Measurements from ENCODE around the gene TUT4.

Gene TUT4

DNA sequence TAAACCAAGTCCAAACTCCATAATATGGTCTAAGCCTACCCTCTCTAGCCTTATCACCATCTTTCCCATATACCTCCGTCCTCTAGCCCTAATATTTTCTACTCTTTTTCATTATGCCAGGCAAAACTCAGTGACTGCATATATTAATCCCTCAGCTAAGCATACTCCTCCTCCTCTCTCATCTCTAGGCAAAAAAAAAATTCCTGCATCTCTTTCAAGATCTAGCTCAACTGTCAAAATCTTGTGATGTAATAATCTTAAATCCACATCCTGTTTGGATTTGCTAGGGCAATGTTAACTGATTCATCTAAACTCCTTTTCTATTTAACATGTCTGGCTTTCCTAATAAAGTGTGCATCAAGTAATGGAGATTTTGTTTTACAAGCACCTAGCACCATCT lies 128.1 kb downstream of the TUT4 start:
- Histone ChIP-seq H3K4me2 (ENCODE audit: low read length) (no peak overlapping the region), H3K4me3 (ENCODE audit: low read length) (no peak overlapping the region), H3K36me3 (ENCODE audit: insufficient read depth, low read length) (peaks cover 42% of the 10 kb centered on the region), H3K4me1 (ENCODE audit: control insufficient read depth, insufficient read depth, low read length) (peaks cover 25% of the 10 kb centered on the region), H3K27me3 (ENCODE audit: control insufficient read depth, insufficient read depth, low read length) (no peaks in the 10 kb centered on the region), H3K9me3 (replicated peaks; ENCODE audit: low read length) (no peaks in the 10 kb centered on the region), H3K9ac (ENCODE audit: low read depth, low read length) (no peak overlapping the region)

DNA sequence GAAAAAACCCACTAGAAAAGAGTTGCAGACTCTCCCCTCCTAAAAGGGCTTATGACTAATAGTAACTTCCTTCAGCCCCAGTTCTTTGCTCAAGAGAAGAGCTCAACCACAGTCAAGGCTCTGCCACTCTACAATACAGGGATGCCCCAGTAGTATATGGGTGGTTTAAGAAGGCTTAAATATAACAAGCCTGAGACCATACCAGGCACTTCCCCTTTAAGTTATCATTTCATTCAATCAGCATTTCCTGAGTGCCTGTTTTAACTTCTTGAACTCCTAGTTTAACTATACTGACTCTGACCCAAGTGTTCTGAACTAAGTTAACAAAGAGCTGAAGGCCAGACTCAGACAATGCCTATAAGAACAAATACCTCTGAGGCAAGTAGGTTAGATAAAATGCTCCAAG lies 128.7 kb downstream of the TUT4 start:
- Histone ChIP-seq H3K4me1 (ENCODE audit: control insufficient read depth, insufficient read depth, low read length) (peaks cover 25% of the 10 kb centered on the region), H3K36me3 (ENCODE audit: insufficient read depth, low read length) (peaks cover 47% of the 10 kb centered on the region), H3K27me3 (ENCODE audit: control insufficient read depth, insufficient read depth, low read length) (no peaks in the 10 kb centered on the region), H3K9ac (ENCODE audit: low read depth, low read length) (no peak overlapping the region), H3K4me3 (ENCODE audit: low read length) (no peak overlapping the region), H3K9me3 (replicated peaks; ENCODE audit: low read length) (no peaks in the 10 kb centered on the region), H3K4me2 (ENCODE audit: low read length) (no peak overlapping the region)

DNA sequence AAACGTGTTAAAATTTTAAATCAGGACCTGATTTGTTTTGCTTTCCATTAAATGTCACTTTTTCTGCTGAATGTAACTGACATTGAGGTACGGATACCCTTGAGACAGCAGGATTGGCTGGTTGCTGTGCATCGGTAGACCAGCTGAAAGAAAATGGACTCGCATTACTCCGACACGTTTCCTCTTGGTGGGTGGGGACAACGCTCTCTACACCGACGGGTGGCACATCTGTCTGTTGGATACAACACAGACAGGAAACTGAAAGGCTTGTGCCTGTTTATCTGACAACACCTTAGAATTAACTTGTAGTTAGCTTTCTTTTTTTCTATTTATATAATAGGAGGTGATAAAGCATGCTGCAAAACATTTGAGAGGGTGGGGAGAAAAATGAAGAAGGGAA lies 129.1 kb downstream of the TUT4 start:
- H3K36me3 ChIP-seq (ENCODE audit: insufficient read depth, low read length), result peaks cover 48% of the 10 kb centered on the region
- no peak overlapping the region for H3K9ac ChIP-seq (ENCODE audit: low read depth, low read length)
- no peaks in the 10 kb centered on the region for H3K9me3 ChIP-seq (replicated peaks; ENCODE audit: low read length)
- H3K4me3 ChIP-seq (ENCODE audit: low read length), result no peak overlapping the region
- H3K4me1 ChIP-seq (ENCODE audit: control insufficient read depth, insufficient read depth, low read length), result peaks cover 25% of the 10 kb centered on the region
- H3K4me2 ChIP-seq (ENCODE audit: low read length), result no peak overlapping the region
- H3K27me3 ChIP-seq (ENCODE audit: control insufficient read depth, insufficient read depth, low read length), result no peaks in the 10 kb centered on the region

- Histone ChIP-seq H3K36me3 (ENCODE audit: insufficient read depth, low read length) (peaks cover 56% of the 10 kb centered on the region), H3K4me2 (ENCODE audit: low read length) (no peak overlapping the region), H3K27me3 (ENCODE audit: control insufficient read depth, insufficient read depth, low read length) (no peaks in the 10 kb centered on the region), H3K4me3 (ENCODE audit: low read length) (no peak overlapping the region), H3K4me1 (ENCODE audit: control insufficient read depth, insufficient read depth, low read length) (peaks cover 25% of the 10 kb centered on the region), H3K9me3 (replicated peaks; ENCODE audit: low read length) (no peaks in the 10 kb centered on the region), H3K9ac (ENCODE audit: low read depth, low read length) (no peak overlapping the region)
Observed at GRCh38 chr1:52423055-52423454, 129.8 kb downstream of the TUT4 start.

- Histone ChIP-seq H3K9ac (ENCODE audit: low read depth, low read length) (no peak overlapping the region), H3K27me3 (ENCODE audit: control insufficient read depth, insufficient read depth, low read length) (no peaks in the 10 kb centered on the region), H3K4me3 (ENCODE audit: low read length) (no peak overlapping the region), H3K9me3 (replicated peaks; ENCODE audit: low read length) (no peaks in the 10 kb centered on the region), H3K4me1 (ENCODE audit: control insufficient read depth, insufficient read depth, low read length) (peaks cover 8% of the 10 kb centered on the region), H3K36me3 (ENCODE audit: insufficient read depth, low read length) (peaks cover 72% of the 10 kb centered on the region), H3K4me2 (ENCODE audit: low read length) (no peak overlapping the region)
Observed at GRCh38 chr1:52420713-52421112, 132.2 kb downstream of the TUT4 start.

GRCh38 chr1:52416811-52417210 lies 136.1 kb downstream of the TUT4 start:
- Histone ChIP-seq H3K36me3 (ENCODE audit: insufficient read depth, low read length) (peaks cover 80% of the 10 kb centered on the region), H3K4me3 (ENCODE audit: low read length) (no peak overlapping the region), H3K9ac (ENCODE audit: low read depth, low read length) (no peak overlapping the region), H3K4me1 (ENCODE audit: control insufficient read depth, insufficient read depth, low read length) (no peaks in the 10 kb centered on the region), H3K4me2 (ENCODE audit: low read length) (no peak overlapping the region), H3K9me3 (replicated peaks; ENCODE audit: low read length) (no peaks in the 10 kb centered on the region), H3K27me3 (ENCODE audit: control insufficient read depth, insufficient read depth, low read length) (no peaks in the 10 kb centered on the region)

- peaks cover 80% of the 10 kb centered on the region for H3K36me3 ChIP-seq (ENCODE audit: insufficient read depth, low read length)
- no peak overlapping the region for H3K4me3 ChIP-seq (ENCODE audit: low read length)
- no peaks in the 10 kb centered on the region for H3K4me1 ChIP-seq (ENCODE audit: control insufficient read depth, insufficient read depth, low read length)
- no peak overlapping the region for H3K4me2 ChIP-seq (ENCODE audit: low read length)
- no peak overlapping the region for H3K9ac ChIP-seq (ENCODE audit: low read depth, low read length)
- H3K9me3 ChIP-seq (replicated peaks; ENCODE audit: low read length), result no peaks in the 10 kb centered on the region
- no peaks in the 10 kb centered on the region for H3K27me3 ChIP-seq (ENCODE audit: control insufficient read depth, insufficient read depth, low read length)
Observed at GRCh38 chr1:52414942-52415341, 137.9 kb downstream of the TUT4 start.

DNA sequence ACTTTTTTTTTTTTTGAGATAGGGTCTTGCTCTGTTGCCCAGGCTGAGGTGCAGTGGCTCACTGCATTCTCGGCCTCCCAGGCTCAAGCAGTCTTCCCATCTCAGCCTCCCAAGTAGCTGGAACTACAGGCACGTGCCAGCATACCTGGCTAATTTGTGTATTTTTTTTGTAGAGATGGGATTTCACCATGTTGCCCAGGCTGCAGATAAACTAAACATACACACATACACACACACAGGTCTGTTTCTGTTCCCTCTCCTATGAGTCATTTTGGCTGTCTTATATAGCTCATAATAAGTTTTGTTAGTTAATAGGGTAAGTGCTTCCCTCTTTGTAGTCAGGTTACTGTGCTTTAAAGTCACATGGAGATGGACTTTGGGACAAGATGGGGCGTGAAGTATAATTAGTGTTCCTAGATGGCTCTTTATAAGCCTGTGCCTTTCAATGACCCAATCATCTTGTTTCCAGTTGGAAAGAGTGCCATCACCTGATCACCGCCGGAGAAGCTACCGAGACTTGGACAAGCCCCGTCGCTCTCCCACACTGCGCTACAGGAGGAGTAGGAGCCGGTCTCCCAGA lies 139.4 kb downstream of the TUT4 start:
- H3K9me3 ChIP-seq (replicated peaks; ENCODE audit: low read length), result no peaks in the 10 kb centered on the region
- no peak overlapping the region for H3K9ac ChIP-seq (ENCODE audit: low read depth, low read length)
- no peak overlapping the region for H3K4me3 ChIP-seq (ENCODE audit: low read length)
- peaks cover 83% of the 10 kb centered on the region for H3K36me3 ChIP-seq (ENCODE audit: insufficient read depth, low read length)
- no peak overlapping the region for H3K4me2 ChIP-seq (ENCODE audit: low read length)
- H3K4me1 ChIP-seq (ENCODE audit: control insufficient read depth, insufficient read depth, low read length), result no peaks in the 10 kb centered on the region
- H3K27me3 ChIP-seq (ENCODE audit: control insufficient read depth, insufficient read depth, low read length), result no peaks in the 10 kb centered on the region

GRCh38 chr1:52404975-52405338 lies 147.9 kb downstream of the TUT4 start:
- Histone ChIP-seq H3K9me3 (replicated peaks; ENCODE audit: low read length) (no peaks in the 10 kb centered on the region), H3K27me3 (ENCODE audit: control insufficient read depth, insufficient read depth, low read length) (no peaks in the 10 kb centered on the region), H3K4me1 (ENCODE audit: control insufficient read depth, insufficient read depth, low read length) (peaks cover 13% of the 10 kb centered on the region), H3K36me3 (ENCODE audit: insufficient read depth, low read length) (peaks cover 37% of the 10 kb centered on the region), H3K4me3 (ENCODE audit: low read length) (peak overlapping the region; percentile 97), H3K4me2 (ENCODE audit: low read length) (peak overlapping the region; percentile 95), H3K9ac (ENCODE audit: low read depth, low read length) (peak overlapping the region; percentile 99)

DNA sequence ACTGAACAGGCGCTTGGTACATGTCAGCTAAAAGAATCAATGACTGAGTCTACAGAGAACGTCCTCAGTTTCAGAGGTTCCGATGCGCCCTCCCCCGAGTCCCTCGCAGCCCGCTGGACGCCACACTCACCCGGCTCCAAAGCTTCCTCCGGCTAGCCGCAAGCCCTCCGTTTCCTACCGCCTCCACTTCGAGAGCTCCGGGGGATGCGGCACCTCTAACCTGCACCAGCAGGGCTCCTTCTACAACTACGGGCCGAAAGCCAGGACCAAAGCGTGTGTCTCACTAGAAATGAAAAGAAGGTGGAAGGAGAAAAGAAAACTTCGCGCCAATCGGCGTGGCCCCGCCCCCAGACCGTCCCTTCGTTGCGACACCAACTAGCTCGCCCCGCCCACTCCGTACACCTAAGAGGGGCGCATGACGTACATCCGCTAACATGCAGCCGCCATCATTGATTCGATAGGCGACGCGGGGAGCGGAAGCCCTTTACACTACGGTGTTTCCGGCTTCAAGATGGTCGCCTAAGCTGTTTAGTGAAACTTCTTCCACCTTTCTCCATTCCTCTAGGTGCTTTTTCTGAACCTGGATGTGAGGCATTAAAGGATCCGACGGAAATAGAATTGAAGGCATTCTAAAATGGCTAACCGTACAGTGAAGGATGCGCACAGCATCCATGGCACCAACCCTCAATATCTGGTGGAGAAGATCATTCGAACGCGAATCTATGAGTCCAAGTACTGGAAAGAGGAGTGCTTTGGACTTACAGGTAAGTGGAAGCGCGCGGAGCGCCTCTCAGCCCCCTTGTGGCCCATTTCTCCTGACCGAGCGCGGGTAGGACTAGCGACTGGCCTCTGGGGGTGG lies 148.5 kb downstream of the TUT4 start, which contains the start of the genes ORC1 and PRPF38A:
Gene ORC1, minus strand, starts transcription at position 308 of the 859 bp plus-strand sequence. CDS start 2,200 bp downstream, outside the sequence.
Gene PRPF38A, plus strand, starts transcription at position 487 of the 859 bp plus-strand sequence. Its CDS starts 148 bp downstream, at position 635.
- Histone ChIP-seq H3K36me3 (ENCODE audit: insufficient read depth, low read length) (peaks cover 32% of the 10 kb centered on the region), H3K9ac (ENCODE audit: low read depth, low read length) (peak within 1 kb of the TSS; percentile 99), H3K4me1 (ENCODE audit: control insufficient read depth, insufficient read depth, low read length) (peaks cover 13% of the 10 kb centered on the region), H3K4me2 (ENCODE audit: low read length) (peak within 1 kb of the TSS; percentile 95), H3K4me3 (ENCODE audit: low read length) (peak within 1 kb of the TSS; percentile 97), H3K9me3 (replicated peaks; ENCODE audit: low read length) (no peaks in the 10 kb centered on the region), H3K27me3 (ENCODE audit: control insufficient read depth, insufficient read depth, low read length) (no peaks in the 10 kb centered on the region)

- H3K9ac ChIP-seq (ENCODE audit: low read depth, low read length), result peak overlapping the region; percentile 99
- peaks cover 13% of the 10 kb centered on the region for H3K4me1 ChIP-seq (ENCODE audit: control insufficient read depth, insufficient read depth, low read length)
- H3K36me3 ChIP-seq (ENCODE audit: insufficient read depth, low read length), result peaks cover 25% of the 10 kb centered on the region
- H3K4me3 ChIP-seq (ENCODE audit: low read length), result peak overlapping the region; percentile 97
- peak overlapping the region; percentile 95 for H3K4me2 ChIP-seq (ENCODE audit: low read length)
- no peaks in the 10 kb centered on the region for H3K9me3 ChIP-seq (replicated peaks; ENCODE audit: low read length)
- no peaks in the 10 kb centered on the region for H3K27me3 ChIP-seq (ENCODE audit: control insufficient read depth, insufficient read depth, low read length)
Observed at GRCh38 chr1:52403566-52404115, 149.3 kb downstream of the TUT4 start.

Data from skeletal muscle satellite cell (primary cell).